ENCODE data around the gene DPP6.

- TF ChIP-seq CTCF (IDR thresholded peaks at IDR 0.05 in 8 of 11, conservative IDR thresholded peaks at IDR 0.05 in 3 of 11) = peak in 1 of 11 experiments; percentile 10
- TF ChIP-seq POLR2AphosphoS5 (IDR thresholded peaks at IDR 0.05) = no peak
These were observed 532.4 kb downstream of the DPP6 start for GRCh38 chr7:154584352-154585252.
